Neural cell (in vitro differentiated cells): ENCODE results near the gene MXI1. TPM values are rescaled to one million over a fixed set of nuclear protein-coding genes. Genes with fewer than 3 reads are reported as not detected.

Experiments used
- H2AFZ ChIP-seq: fragments of 200-600, 300-800 bp; sonication (generic), shearing (Covaris generic); 2 replicates; pipeline ENCODE4 v1.6.0; 2014; ENCODE audit warnings: low read depth, mild to moderate bottlenecking, antibody characterized with exemption, low read length, moderate library complexity
- H3F3A ChIP-seq: fragments of 200-600 bp; shearing (Covaris generic); 2 replicates; pipeline ENCODE4 v1.6.1; 2016; ENCODE audit warnings: mild to moderate bottlenecking, moderate library complexity, mixed read lengths, antibody characterized with exemption, low read length; ENCODE audit not compliant: insufficient read depth, poor library complexity, severe bottlenecking
- H3K27ac ChIP-seq: fragments of 200-600, 300-800 bp; sonication (generic), shearing (Covaris generic); 2 replicates; pipeline ENCODE4 v1.5.1; 2014; ENCODE audit warnings: mild to moderate bottlenecking, low read length, moderate library complexity
- H3K27me3 ChIP-seq: fragments of 300-800, 200-600 bp; sonication (generic), shearing (Covaris generic); 2 replicates; pipeline ENCODE4 v1.6.0; 2014; ENCODE audit warnings: mild to moderate bottlenecking, low read depth, low read length, moderate library complexity; ENCODE audit not compliant: insufficient read depth
- H3K36me3 ChIP-seq: fragments of 300-800, 200-600 bp; sonication (generic), shearing (Covaris generic); 2 replicates; pipeline ENCODE4 v1.5.1; 2014; ENCODE audit warnings: mild to moderate bottlenecking, antibody characterized with exemption, low read length, moderate library complexity; ENCODE audit not compliant: insufficient read depth
- H3K4me2 ChIP-seq: fragments of 300-800, 200-600 bp; sonication (generic), shearing (Covaris generic); 2 replicates; pipeline ENCODE4 v1.6.0; 2014; ENCODE audit warnings: mild to moderate bottlenecking, low read length
- H3K4me3 ChIP-seq: fragments of 300-800, 200-600 bp; sonication (generic), shearing (Covaris generic); 2 replicates; pipeline ENCODE4 v1.5.1; 2014; ENCODE audit warnings: mild to moderate bottlenecking, low read length, moderate library complexity
- H3K79me2 ChIP-seq: fragments of 200-600 bp; shearing (Covaris generic); replicated peaks from 2 replicates; pipeline ENCODE4 v1.6.0; 2014; ENCODE audit warnings: mild to moderate bottlenecking, low read length, moderate library complexity; ENCODE audit not compliant: insufficient read depth
- H3K9ac ChIP-seq: fragments of 300-800, 200-600 bp; sonication (generic), shearing (Covaris generic); 2 replicates; pipeline ENCODE4 v1.6.1; 2016; ENCODE audit warnings: mild to moderate bottlenecking, low read length, mixed read lengths
- H3K9me2 ChIP-seq: fragments of 200-600 bp; shearing (Covaris generic); 2 replicates; pipeline ENCODE4 v1.6.1; 2016; ENCODE audit warnings: mild to moderate bottlenecking, low read length, mixed read lengths; ENCODE audit not compliant: insufficient read depth
- H3K9me3 ChIP-seq: fragments of 200-600, 300-800 bp; sonication (generic), shearing (Covaris generic); 2 replicates; pipeline ENCODE4 v1.6.1; 2016; ENCODE audit warnings: mild to moderate bottlenecking, mixed run types, low read length, moderate library complexity, mixed read lengths
- H4K20me1 ChIP-seq: fragments of 200-600 bp; shearing (Covaris generic); 2 replicates; pipeline ENCODE4 v1.6.1; 2016; ENCODE audit warnings: mild to moderate bottlenecking, mixed run types; ENCODE audit not compliant: insufficient read depth
- EP300 ChIP-seq: fragments of 450-650 bp; conservative IDR thresholded peaks from 2 replicates; pipeline ENCODE4 v1.6.1; 2014; ENCODE audit warnings: antibody characterized with exemption, mild to moderate bottlenecking, moderate library complexity; ENCODE audit not compliant: poor library complexity, severe bottlenecking
- EZH2 ChIP-seq: fragments of 200-600, 300-800 bp; shearing (Covaris generic), sonication (generic); IDR thresholded peaks from 2 replicates; pipeline ENCODE4 v1.6.1; 2014; ENCODE audit warnings: antibody characterized with exemption, low read length, borderline replicate concordance, mild to moderate bottlenecking; ENCODE audit not compliant: insufficient read depth, poor library complexity, severe bottlenecking
- MXI1 ChIP-seq: fragments of 450-650 bp; conservative IDR thresholded peaks from 2 replicates; pipeline ENCODE4 v1.6.1; 2014; ENCODE audit warnings: antibody characterized with exemption, mild to moderate bottlenecking; ENCODE audit not compliant: poor library complexity, severe bottlenecking
- POLR2AphosphoS5 ChIP-seq: IDR thresholded peaks from 2 replicates; pipeline ENCODE4 v1.6.1; 2012
- RAD21 ChIP-seq: fragments of 450-650 bp; conservative IDR thresholded peaks from 2 replicates; pipeline ENCODE4 v1.6.1; 2014; ENCODE audit warnings: antibody characterized with exemption, mild to moderate bottlenecking, moderate library complexity
- REST ChIP-seq: IDR thresholded peaks from 2 replicates; pipeline ENCODE4 v1.6.1; 2012; ENCODE audit warnings: borderline replicate concordance
- SMC3 ChIP-seq: fragments of 450-650 bp; conservative IDR thresholded peaks from 2 replicates; pipeline ENCODE4 v1.6.1; 2014; ENCODE audit warnings: antibody characterized with exemption, mild to moderate bottlenecking, moderate library complexity; ENCODE audit not compliant: poor library complexity
- TAF1 ChIP-seq: IDR thresholded peaks from 2 replicates; pipeline ENCODE4 v1.6.1; 2012; ENCODE audit warnings: low read depth
- polyA plus RNA-seq: library from polyadenylated mRNA; depleted of rRNA; stranded (reverse); fragments of >200 nt; gene quantifications from 2 replicates; pipeline ENCODE4 v1.2.3, GENCODE V29; 2014
- TF ChIP-seq, protein P1 (sequence below): fragments of 450-650 bp; IDR thresholded peaks from 2 replicates; pipeline ENCODE4 v1.5.1; 2014; ENCODE audit warnings: antibody characterized with exemption, mild to moderate bottlenecking, moderate library complexity; ENCODE audit not compliant: poor library complexity, severe bottlenecking

Gene MXI1
- polyA plus RNA-seq, 1 donor from 2014 or later, result 69.5 TPM

GRCh38 chr10:110216942-110217661 is 9.7 kb downstream of the MXI1 start:
- Histone ChIP-seq H3F3A (no peaks in the 10 kb centered on the region), H4K20me1 (peaks cover 7% of the 10 kb centered on the region), H3K4me2 (no peak overlapping the region), H3K9ac (no peak overlapping the region), H3K9me2 (no peaks in the 10 kb centered on the region), H3K36me3 (no peaks in the 10 kb centered on the region), H3K27ac (no peak overlapping the region), H3K9me3 (no peaks in the 10 kb centered on the region), H2AFZ (no peak overlapping the region), H3K79me2 (peaks cover 73% of the 10 kb centered on the region), H3K4me3 (no peak overlapping the region), H3K27me3 (no peaks in the 10 kb centered on the region)
- TF ChIP-seq MXI1, result no peak
- no peak for TF ChIP-seq EP300
- no peak for TF ChIP-seq RAD21
- TF ChIP-seq SMC3, result no peak
- no peak for TF ChIP-seq EZH2
- TF ChIP-seq REST, result no peak
- no peak for TF ChIP-seq TAF1
- TF ChIP-seq, protein P1, sequence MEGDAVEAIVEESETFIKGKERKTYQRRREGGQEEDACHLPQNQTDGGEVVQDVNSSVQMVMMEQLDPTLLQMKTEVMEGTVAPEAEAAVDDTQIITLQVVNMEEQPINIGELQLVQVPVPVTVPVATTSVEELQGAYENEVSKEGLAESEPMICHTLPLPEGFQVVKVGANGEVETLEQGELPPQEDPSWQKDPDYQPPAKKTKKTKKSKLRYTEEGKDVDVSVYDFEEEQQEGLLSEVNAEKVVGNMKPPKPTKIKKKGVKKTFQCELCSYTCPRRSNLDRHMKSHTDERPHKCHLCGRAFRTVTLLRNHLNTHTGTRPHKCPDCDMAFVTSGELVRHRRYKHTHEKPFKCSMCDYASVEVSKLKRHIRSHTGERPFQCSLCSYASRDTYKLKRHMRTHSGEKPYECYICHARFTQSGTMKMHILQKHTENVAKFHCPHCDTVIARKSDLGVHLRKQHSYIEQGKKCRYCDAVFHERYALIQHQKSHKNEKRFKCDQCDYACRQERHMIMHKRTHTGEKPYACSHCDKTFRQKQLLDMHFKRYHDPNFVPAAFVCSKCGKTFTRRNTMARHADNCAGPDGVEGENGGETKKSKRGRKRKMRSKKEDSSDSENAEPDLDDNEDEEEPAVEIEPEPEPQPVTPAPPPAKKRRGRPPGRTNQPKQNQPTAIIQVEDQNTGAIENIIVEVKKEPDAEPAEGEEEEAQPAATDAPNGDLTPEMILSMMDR, result no peak
- TF ChIP-seq POLR2AphosphoS5, result no peak

- H3K4me3 ChIP-seq, result no peak overlapping the region
- H3K36me3 ChIP-seq, result no peaks in the 10 kb centered on the region
- no peak overlapping the region for H2AFZ ChIP-seq
- H3K27ac ChIP-seq, result no peak overlapping the region
- no peak overlapping the region for H3K9ac ChIP-seq
- no peaks in the 10 kb centered on the region for H3K9me2 ChIP-seq
- H4K20me1 ChIP-seq, result peaks cover 7% of the 10 kb centered on the region
- TF ChIP-seq EP300 (no peak), POLR2AphosphoS5 (no peak), RAD21 (no peak), EZH2 (no peak), SMC3 (no peak), TAF1 (no peak), MXI1 (no peak), REST (no peak)
- TF ChIP-seq, protein P1, result no peak
- H3K27me3 ChIP-seq, result no peaks in the 10 kb centered on the region
- no peaks in the 10 kb centered on the region for H3F3A ChIP-seq
- H3K79me2 ChIP-seq, result peaks cover 73% of the 10 kb centered on the region
- H3K4me2 ChIP-seq, result no peak overlapping the region
- H3K9me3 ChIP-seq, result no peaks in the 10 kb centered on the region
Measured at GRCh38 chr10:110217662-110218008, 10.2 kb downstream of the MXI1 start.
